Activated naive CD4-positive, alpha-beta T cell treated with Interleukin-2 at 50 U/mL for 16 hours (primary cell): ENCODE results near the gene ZNF229.
"Not testable (repeated sequence)": the region's sequence is repeated elsewhere in the genome, so short reads cannot be mapped to it uniquely, and the experiment has no call there.

Experiments used
- DNase-seq: peaks from one replicate; pipeline ENCODE4 v3.0.0-alpha.2; 2020

ZNF229 gene

GRCh38 chr19:44447916-44448674 is at the start of gene ZNF229:
Gene ZNF229 (minus strand): TSS chr19:44448472. CDS start chr19:44442847, 5,625 bp downstream.
- DNase-seq, result peak; percentile 57

GRCh38 chr19:44496711-44497110 is 48.4 kb upstream of the ZNF229 start:
- DNase-seq, result no peak

- DNase-seq, result no peak
Measured at GRCh38 chr19:44476559-44477408, 28.5 kb upstream of the ZNF229 start.

- DNase-seq, result not testable (repeated sequence)
Measured at GRCh38 chr19:44468730-44469129, 20.5 kb upstream of the ZNF229 start.

GRCh38 chr19:44462600-44463286 is 14.5 kb upstream of the ZNF229 start:
- not testable (repeated sequence) for DNase-seq

GRCh38 chr19:44456016-44456415 is 7.7 kb upstream of the ZNF229 start:
- not testable (repeated sequence) for DNase-seq

GRCh38 chr19:44455100-44455499 is 6.8 kb upstream of the ZNF229 start:
- DNase-seq, result no peak

- DNase-seq, result no peak
Measured at GRCh38 chr19:44452367-44452766, 4.1 kb upstream of the ZNF229 start.

- DNase-seq, result no peak
Measured at GRCh38 chr19:44451687-44452086, 3.4 kb upstream of the ZNF229 start.

GRCh38 chr19:44438441-44438840 is 9.8 kb downstream of the ZNF229 start:
- DNase-seq, result no peak

- DNase-seq, result no peak
Measured at GRCh38 chr19:44435441-44435840, 12.8 kb downstream of the ZNF229 start.

GRCh38 chr19:44430956-44431355 is 17.3 kb downstream of the ZNF229 start:
- no peak for DNase-seq

- not testable (repeated sequence) for DNase-seq
Measured at GRCh38 chr19:44415553-44415952, 32.7 kb downstream of the ZNF229 start.

- peak; percentile 65 for DNase-seq
Measured at GRCh38 chr19:44401139-44402115, 46.8 kb downstream of the ZNF229 start, which contains the start of gene ZNF285. Gene ZNF285 (minus strand): TSS chr19:44401608. CDS start chr19:44397213, 4,395 bp downstream.

- DNase-seq, result not testable (repeated sequence)
Measured at GRCh38 chr19:44389268-44389667, 59.0 kb downstream of the ZNF229 start.
